ENCODE measurements around the gene OSMR.
"Not testable (repeated sequence)": the region's sequence is repeated elsewhere in the genome, so short reads cannot be mapped to it uniquely, and the experiment has no call there.

OSMR gene

DNA sequence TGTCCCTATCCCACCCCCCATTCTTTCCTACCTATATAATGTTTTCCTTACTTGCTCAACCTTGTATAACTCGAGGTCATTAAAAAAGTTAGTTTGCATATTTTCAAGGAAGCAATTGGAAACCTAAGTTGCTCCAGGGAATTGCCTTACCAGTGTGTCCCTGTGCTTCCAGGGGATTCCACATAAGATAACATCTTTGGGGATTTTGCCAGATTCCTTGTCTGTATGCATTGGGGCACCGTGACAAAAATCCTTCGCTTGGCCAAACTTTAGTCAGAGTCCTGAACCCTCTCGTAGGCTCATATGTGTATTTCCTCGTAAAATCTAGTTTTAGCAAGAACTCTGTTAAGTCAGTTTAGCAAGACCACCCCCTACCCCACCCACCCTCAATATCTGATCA, 14.7 kb upstream of the OSMR start:
- DNase-seq = no peak

DNA sequence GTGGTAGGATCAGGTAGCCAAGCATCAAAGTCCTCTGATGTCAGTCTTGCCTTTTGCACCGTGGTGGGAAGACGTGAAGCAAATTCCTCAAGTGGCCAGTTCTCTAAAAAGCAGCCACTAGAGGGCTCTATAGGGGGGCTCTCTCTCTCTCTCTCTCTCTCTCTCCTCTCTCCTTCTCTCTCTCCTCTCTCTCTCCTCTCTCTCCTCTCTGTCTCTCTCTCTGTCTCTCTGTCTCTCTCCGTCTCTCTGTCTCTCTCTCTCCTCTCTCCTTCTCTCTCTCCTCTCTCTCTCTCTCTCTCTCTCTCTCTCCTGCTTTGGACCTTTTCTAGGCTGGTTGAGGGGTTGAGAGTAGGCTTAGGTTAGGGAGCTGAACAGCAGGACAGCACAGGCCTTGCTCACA, 13.9 kb upstream of the OSMR start:
- peak in 1 of 2 experiments; percentile 30 for DNase-seq

DNA sequence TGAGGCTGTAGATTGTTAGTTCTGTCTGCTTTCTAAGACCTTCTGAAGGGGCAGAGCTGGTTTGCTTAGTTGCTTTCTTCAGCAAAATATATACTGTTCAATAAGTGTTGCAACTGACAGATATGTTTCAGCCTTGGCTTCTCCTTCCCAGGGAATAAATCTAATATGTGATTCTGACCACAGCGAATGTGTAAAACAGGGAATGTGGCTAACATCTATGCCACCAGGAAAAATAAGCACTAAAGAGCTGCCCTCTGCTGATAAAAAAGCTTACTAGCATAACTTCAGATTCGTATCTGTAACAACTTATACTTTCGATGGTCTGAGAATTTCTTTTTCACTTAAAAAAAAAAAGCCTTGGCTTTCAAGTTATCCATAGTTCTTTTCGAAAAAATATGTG, 13.0 kb upstream of the OSMR start:
- DNase-seq = no peak

DNA sequence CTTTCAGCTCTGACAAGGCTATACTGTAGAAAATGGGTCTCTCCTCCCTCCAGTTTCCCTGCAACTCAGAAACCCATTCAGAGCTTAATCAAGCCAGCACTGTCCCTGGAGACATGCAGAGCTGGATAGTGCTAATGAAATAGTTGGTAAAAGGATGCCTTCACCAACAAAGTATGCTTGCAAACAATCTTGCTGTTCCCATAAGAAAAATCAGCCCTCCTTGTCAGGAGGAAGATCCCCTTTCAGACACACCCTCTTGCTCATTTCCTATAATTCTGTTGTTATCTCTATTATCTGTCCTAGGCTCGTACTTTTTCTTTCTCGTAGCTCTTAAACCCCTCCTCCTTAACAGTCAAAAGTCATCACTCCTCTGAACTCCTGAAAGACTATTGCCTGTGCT, 9.9 kb upstream of the OSMR start:
- no peak for DNase-seq

DNA sequence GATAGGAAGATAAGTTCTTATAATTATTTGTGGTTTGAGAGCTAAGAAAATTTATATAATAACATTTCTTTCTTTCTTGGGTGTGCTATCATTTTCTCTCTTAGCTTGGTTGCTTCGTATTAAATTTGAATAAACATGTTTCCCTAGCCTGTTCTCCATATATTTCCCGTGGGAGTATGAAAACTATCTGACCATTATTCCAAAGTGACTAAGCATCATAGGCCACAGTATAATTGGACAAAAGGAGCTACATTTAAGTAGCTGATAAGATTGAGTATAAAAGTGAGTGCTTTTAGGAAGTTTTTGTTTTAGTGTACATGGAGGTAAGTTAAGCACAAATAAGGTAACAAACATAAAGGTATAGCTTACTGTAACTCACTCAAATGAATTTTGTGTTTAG, 8.4 kb upstream of the OSMR start:
- no peak for DNase-seq

- DNase-seq = no peak
These were observed 7.9 kb upstream of the OSMR start for GRCh38 chr5:38837932-38838331.

DNA sequence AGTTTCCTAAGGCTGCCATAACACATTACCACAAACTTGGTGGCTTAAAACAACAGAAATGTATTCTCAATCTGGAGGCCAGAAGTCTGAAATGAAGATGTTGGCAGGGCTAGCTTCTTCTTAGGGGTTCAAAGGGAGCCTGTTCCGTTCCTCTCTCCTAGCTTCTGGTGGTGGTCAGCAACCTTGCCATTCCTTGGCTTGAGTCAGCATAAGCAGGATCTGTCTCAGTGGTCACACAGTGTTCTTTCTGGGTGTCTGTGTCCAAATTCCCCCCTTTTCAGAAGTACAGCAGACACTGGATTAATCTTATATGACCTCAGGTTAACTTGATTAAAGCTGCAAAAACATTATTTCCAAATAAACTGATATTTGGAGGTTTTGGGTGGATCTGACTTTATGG, 2.1 kb upstream of the OSMR start:
- no peak for DNase-seq

GRCh38 chr5:38846379-38847011, 683 bp downstream of the OSMR start:
- DNase-seq = no peak

DNA sequence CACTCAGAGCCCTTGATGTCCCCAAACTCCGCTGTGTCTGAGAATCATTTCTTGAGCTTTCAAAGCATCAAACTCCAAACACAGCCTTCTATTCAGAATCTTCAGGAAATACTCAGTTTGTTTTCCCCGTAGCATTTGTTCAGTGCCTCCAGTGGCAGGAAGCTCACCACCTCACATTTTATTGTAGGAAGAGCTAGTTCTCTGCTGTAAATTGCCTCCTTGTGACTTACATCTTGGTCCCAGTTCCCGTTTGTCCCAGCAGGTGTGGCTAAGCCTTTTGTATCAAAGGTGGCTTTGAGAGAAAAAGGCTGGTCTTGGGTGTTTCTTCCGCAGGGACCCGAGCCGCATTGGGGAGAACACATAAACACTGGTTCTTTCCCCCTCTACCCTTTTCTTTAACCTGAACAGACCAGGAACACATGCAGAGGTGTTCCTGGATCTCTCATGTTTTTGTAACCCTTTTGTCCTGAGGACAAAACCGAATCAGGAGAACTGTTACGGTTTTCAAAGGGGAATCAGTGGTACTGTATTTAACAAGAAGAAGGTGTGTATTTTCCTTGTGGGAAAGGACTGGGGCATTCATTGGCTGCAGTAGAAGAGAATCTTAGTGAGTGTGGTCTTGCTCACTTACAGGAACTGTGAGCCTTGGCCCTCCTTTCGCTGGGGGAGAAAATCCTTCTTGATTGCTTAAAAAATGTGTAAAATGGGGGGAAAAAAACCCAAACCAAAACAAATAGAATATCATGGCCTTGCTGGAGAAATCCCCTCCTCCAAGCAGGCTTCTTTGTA, 1.9 kb downstream of the OSMR start:
- no peak for DNase-seq

GRCh38 chr5:38848637-38849036, 2.8 kb downstream of the OSMR start:
- DNase-seq = no peak

GRCh38 chr5:38851640-38852039, 5.8 kb downstream of the OSMR start:
- DNase-seq = not testable (repeated sequence)

GRCh38 chr5:38853753-38854470, 8.1 kb downstream of the OSMR start:
- no peak for DNase-seq

GRCh38 chr5:38854907-38855306, 9.1 kb downstream of the OSMR start:
- no peak for DNase-seq

DNA sequence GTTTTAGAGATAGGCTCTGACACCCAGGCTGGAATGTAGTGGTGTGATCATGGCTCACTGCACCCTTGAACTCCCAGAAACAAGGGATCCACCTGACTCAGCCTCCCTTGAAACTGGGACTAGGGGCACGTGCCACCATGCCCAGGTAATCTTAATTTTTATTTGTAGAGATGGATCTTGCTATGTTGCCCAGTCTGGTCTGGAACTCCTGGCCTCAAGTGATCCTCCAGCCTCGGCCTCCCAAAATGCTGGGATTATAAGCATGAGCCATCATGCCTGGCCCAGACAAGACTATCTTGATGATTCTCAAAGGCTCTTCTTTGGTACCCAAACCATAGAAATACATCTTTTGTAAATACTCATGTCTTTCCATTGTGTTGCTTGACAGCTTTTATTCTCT, 10.8 kb downstream of the OSMR start:
- DNase-seq = no peak

GRCh38 chr5:38858839-38859238, 13.0 kb downstream of the OSMR start:
- DNase-seq = no peak

- not testable (repeated sequence) for DNase-seq
These were observed 16.4 kb downstream of the OSMR start for GRCh38 chr5:38861986-38862770.

GRCh38 chr5:38866362-38867031, 20.7 kb downstream of the OSMR start:
- DNase-seq = no peak

DNA sequence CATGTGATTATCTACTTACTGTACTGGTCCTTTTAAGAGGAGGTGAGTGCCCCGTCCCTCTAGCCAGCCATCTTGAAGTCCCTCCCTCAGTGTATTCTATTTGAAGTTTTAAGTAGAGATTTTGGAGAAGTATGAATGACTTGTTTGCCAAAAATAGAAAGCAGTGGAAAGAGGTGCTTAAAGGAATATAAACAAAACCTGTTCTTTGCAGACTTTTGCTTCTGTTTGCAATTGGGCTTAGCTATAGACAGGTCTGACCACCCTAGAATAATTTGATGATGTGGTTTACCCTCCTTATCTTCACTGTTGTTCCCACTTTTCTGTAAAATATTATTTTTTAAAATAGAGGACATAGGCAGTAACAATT, 21.2 kb downstream of the OSMR start:
- no peak for DNase-seq

- no peak for DNase-seq
These were observed 21.6 kb downstream of the OSMR start for GRCh38 chr5:38867416-38867815.

DNA sequence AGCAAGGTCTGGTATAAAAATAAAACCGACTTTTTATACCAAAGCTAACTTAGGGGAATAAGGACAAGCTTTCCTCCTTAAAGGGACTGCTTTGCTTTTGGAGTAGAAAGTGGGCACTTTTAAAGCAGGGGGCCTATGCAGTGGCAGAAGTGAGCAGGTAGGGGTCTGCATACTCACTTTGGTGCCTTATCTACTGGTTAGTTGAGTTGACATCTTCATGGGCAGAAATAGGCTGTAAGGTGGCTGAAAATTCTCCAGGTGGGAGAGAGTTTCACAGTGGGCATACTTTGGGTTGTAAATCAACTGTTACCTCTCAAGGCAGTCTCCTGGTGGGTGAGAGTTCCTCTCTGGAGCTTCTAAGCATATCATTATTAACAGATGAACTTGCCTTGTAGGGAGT, 24.8 kb downstream of the OSMR start:
- no peak for DNase-seq

GRCh38 chr5:38871058-38871605, 25.3 kb downstream of the OSMR start:
- DNase-seq = no peak

- DNase-seq = no peak
These were observed 26.2 kb downstream of the OSMR start for GRCh38 chr5:38871790-38872551.
